GM12875 (cell line): Measurements from ENCODE around the gene PRKAR1B.
"Not testable (repeated sequence)": the region's sequence is repeated elsewhere in the genome, so short reads cannot be mapped to it uniquely, and the experiment has no call there.

Experiments used
- H3K4me3 ChIP-seq: one replicate; pipeline ENCODE4 v1.5.1; 2011; ENCODE audit warnings: low read depth, low read length, control low read depth
- TF ChIP-seq, protein P1 (sequence below): IDR thresholded peaks from 2 replicates; pipeline ENCODE4 v1.5.1; 2011; ENCODE audit warnings: low read depth, mild to moderate bottlenecking, control low read depth, inconsistent platforms, low read length, moderate library complexity, borderline replicate concordance; ENCODE audit not compliant: insufficient read depth

PRKAR1B gene

DNA sequence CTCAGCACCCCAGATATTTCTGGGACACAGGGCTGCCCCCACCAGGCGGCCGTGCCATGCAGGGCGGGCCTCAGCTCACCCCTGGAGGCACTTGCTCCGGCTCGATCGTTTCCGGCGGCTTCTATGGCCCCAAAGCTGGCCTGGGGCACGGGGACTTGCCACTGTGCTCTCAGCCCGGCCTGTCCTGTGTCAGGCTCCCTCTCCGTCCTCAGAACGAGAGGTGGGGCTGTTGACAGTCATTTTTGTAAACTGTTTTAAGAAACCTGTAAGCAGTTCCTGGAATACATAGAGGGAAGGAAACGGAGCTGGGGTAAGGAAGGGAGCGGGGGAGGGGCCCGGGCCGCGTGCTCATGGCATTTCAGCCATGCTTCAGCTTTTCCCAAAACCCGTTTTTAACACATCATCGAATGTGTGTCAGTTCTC is 30.7 kb upstream of the PRKAR1B start:
- H3K4me3 ChIP-seq = no peak overlapping the region
- TF ChIP-seq, protein P1, sequence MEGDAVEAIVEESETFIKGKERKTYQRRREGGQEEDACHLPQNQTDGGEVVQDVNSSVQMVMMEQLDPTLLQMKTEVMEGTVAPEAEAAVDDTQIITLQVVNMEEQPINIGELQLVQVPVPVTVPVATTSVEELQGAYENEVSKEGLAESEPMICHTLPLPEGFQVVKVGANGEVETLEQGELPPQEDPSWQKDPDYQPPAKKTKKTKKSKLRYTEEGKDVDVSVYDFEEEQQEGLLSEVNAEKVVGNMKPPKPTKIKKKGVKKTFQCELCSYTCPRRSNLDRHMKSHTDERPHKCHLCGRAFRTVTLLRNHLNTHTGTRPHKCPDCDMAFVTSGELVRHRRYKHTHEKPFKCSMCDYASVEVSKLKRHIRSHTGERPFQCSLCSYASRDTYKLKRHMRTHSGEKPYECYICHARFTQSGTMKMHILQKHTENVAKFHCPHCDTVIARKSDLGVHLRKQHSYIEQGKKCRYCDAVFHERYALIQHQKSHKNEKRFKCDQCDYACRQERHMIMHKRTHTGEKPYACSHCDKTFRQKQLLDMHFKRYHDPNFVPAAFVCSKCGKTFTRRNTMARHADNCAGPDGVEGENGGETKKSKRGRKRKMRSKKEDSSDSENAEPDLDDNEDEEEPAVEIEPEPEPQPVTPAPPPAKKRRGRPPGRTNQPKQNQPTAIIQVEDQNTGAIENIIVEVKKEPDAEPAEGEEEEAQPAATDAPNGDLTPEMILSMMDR = no peak

DNA sequence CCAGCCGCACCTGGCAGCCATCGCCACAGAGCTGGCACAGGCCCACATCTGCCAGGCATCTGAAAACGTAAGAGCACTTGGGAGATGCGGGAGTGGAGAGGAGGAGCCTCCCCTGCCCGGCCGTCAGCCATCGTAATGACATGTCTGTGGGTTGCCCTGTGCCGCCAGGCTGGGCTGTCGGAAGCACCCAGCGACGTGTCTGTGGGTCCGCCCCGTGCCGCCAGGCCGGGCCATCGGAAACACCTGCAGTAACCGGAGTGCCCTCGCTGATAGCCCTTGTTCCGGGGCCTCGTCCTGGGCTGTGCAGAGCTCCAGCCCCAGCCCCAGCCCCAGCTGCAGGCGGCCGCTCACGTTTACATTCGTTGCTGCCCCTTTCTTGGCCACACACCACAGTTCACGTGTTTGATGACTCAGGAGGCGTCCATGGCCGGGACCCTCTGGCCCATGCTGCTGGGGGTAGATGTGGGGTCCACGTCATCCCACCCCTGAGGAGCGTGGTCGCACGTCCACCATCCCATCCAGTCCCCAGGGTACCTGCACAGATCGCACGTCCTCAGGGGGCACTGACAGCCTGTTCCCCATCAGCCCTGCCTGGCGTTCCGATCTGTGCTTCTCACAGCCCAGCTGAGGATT is 30.0 kb upstream of the PRKAR1B start:
- TF ChIP-seq, protein P1 = no peak
- H3K4me3 ChIP-seq = no peak overlapping the region

DNA sequence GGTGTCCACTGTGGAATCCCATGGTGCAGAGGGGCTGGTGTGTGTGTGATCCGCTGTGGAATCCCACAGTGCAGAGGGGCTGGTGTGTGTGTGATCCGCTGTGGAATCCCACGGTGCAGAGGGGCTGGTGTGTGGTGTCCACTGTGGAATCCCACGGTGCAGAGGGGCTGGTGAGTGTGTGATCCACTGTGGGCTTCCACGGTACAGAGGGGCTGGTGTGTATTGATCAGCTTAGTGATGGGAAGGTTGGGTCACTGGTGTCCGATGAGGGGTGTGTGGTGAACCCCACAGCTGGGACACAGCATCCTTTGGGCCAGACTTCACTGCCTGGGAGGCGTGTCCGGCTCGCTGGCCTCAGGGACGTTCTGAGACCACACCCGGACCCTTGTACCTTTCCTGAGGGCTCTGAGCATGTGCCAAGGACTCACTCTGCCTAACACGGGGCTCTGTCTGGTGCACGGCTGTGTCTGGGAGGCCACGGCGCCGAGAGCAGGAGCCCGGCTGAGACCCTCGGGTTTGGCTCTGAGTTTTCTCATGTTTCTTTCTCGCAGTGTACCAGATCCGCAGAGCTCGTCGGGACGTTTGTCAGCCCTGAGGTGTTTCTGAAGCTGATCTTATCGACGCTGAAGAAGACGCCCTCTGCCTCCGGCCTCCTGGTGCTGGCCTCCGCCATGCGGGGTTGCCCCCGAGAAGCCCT is 29.3 kb upstream of the PRKAR1B start:
- TF ChIP-seq, protein P1 = no peak

DNA sequence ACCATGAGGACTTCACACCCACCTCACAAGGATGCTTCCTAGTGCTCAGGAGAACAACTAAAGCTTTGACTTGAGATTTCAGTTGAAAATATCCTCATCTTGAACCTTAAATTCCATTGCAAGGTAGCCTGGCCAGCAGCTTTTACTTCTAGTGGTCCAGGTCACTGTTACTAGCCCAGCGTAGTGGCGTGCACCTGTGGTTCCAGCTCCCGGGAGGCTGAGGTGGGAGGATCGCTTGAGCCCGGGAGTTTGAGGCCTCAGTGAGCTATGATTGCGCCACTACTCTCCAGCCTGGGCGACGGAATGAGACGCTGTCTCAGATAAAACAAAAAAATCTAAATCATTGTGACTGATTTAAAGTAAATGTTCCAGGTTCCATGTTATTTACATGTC is 28.3 kb upstream of the PRKAR1B start:
- no peak overlapping the region for H3K4me3 ChIP-seq
- TF ChIP-seq, protein P1 = no peak

More for the DNA sequence above, 29.3 kb upstream of the PRKAR1B start:
- H3K4me3 ChIP-seq = no peak overlapping the region

DNA sequence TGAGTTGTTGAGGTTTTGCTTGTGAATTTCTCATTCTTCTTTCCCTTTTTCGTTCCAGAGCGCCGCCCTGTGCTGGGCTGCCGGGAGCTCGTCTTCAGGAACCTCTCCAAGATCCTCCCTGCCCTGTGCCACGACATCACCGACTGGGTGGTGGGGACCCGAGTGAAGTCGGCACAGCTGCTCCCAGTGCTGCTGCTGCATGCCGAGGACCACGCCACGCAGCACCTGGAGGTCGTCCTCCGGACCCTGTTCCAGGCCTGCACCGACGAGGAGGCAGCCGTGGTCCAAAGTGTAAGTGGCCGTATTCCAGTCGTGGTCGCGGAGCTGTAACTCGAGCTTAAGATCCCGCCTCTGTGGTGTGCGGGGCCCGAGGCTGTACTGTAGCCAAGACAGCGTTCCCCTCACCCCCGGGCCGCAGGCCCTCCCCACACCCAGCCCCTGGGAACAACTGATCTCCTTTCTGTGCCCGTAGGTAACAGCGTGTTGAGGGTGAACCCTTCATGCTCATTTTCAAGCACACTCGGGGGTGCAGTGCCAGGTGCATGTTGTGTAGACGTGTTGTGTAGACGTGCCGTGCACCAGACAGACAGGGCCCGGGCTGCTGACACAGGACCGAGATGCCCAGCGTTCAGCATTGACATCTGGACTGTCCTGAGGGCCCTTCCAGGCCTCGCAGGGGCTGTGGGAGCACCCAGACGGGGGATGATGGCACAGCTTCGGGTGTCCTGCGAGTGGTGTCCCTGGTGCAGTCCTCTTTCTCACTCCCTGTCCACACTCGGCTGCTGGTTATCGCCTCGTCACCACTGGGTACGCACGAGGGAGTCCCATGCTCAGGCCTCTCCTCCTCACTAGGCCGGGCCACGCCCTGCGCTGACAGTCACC is 27.7 kb upstream of the PRKAR1B start:
- H3K4me3 ChIP-seq = no peak overlapping the region
- TF ChIP-seq, protein P1 = no peak

DNA sequence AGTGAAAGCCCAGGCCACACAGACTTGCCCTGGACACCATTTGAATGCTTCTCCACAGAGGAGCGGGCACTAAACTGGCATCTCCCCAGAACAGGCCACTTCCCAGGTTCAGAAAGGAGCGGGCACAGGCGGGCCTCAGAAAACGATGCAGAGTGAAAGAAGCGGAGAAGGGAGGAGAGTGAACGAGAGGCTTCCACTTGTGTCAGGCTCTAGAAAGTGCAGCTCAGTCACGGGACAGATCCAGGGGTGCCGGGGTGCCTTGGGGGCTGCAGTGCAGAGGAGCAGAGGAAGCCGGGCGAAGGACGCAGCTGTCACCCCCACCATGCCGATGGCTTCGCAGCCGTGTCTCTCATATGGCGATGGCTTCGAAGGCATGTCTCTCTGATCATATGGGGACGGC is 26.1 kb upstream of the PRKAR1B start:
- H3K4me3 ChIP-seq = no peak overlapping the region
- TF ChIP-seq, protein P1 = no peak

DNA sequence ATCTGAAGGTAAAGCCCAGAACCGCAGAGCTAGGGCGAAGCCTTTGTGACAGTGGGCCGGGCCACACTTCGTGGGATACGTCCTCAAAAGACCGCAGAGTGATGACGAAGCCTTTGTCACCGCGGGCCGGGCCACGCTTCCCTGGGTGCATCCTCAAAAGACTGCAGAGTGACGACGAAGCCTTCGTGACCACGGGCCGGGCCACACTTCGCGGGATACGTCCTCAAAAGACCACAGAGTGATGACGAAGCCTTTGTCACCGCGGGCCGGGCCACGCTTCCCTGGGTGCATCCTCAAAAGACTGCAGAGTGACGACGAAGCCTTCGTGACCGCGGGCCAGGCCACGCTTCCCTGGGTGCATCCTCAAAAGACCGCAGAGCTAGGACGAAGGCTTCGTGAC is 25.2 kb upstream of the PRKAR1B start:
- not testable (repeated sequence) for H3K4me3 ChIP-seq
